ENCODE measurements around the gene SLC15A3.

DNA sequence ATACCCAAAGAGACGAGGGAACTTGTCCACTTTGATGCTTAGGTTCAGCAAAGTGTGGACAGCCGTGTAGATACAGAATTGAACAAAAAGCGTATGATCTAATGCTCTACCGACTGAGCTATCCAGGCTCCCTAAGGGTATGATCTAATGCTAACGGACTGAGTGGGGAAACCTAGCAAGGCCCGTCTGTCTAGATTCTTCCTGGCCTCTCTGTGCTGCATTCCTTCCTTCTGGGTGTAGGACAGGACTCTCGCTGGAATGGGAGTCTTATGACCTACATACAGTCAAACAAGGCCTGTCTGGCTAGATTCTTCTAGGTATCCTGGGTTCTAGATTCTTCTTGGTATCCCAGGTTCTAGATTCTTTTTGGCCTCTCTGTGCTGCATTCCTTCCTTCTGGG is 8.4 kb upstream of the SLC15A3 start:
- TF ChIP-seq, protein P1, sequence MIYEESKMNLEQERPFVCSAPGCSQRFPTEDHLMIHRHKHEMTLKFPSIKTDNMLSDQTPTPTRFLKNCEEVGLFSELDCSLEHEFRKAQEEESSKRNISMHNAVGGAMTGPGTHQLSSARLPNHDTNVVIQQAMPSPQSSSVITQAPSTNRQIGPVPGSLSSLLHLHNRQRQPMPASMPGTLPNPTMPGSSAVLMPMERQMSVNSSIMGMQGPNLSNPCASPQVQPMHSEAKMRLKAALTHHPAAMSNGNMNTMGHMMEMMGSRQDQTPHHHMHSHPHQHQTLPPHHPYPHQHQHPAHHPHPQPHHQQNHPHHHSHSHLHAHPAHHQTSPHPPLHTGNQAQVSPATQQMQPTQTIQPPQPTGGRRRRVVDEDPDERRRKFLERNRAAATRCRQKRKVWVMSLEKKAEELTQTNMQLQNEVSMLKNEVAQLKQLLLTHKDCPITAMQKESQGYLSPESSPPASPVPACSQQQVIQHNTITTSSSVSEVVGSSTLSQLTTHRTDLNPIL (CRISPR knock-in tag; IDR thresholded peaks at IDR 0.05; ENCODE audit: low read depth) = no peak
- TF ChIP-seq ZC3H10 (CRISPR knock-in tag; IDR thresholded peaks at IDR 0.05) = no peak
- no peak for TF ChIP-seq ARNTL (CRISPR knock-in tag; IDR thresholded peaks at IDR 0.05; ENCODE audit: borderline replicate concordance, low read depth)
- TF ChIP-seq, protein P2, sequence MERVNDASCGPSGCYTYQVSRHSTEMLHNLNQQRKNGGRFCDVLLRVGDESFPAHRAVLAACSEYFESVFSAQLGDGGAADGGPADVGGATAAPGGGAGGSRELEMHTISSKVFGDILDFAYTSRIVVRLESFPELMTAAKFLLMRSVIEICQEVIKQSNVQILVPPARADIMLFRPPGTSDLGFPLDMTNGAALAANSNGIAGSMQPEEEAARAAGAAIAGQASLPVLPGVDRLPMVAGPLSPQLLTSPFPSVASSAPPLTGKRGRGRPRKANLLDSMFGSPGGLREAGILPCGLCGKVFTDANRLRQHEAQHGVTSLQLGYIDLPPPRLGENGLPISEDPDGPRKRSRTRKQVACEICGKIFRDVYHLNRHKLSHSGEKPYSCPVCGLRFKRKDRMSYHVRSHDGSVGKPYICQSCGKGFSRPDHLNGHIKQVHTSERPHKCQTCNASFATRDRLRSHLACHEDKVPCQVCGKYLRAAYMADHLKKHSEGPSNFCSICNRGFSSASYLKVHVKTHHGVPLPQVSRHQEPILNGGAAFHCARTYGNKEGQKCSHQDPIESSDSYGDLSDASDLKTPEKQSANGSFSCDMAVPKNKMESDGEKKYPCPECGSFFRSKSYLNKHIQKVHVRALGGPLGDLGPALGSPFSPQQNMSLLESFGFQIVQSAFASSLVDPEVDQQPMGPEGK (CRISPR knock-in tag; IDR thresholded peaks at IDR 0.05; ENCODE audit: borderline replicate concordance) = no peak
- no peak for TF ChIP-seq ZFP30 (CRISPR knock-in tag; IDR thresholded peaks at IDR 0.05)
